Glomerular endothelial cell (primary cell): ENCODE data around the gene ATP1A2. TPM values are rescaled to one million over a fixed set of nuclear protein-coding genes. Genes with fewer than 3 reads are reported as not detected.

Experiments used
- DNase-seq: peaks from one replicate; pipeline ENCODE4 v3.0.0-alpha.2; 2011; ENCODE audit warnings: low read depth, low spot score; ENCODE audit errors: extremely low read depth
- total RNA-seq: library from RNA; depleted of rRNA; stranded (reverse); fragments of >200 nt; gene quantifications from 2 replicates; pipeline ENCODE4 v1.2.3, GENCODE V29; 2015

ATP1A2 gene
- total RNA-seq, 1 donor from 2014 or later, result not detected

DNA sequence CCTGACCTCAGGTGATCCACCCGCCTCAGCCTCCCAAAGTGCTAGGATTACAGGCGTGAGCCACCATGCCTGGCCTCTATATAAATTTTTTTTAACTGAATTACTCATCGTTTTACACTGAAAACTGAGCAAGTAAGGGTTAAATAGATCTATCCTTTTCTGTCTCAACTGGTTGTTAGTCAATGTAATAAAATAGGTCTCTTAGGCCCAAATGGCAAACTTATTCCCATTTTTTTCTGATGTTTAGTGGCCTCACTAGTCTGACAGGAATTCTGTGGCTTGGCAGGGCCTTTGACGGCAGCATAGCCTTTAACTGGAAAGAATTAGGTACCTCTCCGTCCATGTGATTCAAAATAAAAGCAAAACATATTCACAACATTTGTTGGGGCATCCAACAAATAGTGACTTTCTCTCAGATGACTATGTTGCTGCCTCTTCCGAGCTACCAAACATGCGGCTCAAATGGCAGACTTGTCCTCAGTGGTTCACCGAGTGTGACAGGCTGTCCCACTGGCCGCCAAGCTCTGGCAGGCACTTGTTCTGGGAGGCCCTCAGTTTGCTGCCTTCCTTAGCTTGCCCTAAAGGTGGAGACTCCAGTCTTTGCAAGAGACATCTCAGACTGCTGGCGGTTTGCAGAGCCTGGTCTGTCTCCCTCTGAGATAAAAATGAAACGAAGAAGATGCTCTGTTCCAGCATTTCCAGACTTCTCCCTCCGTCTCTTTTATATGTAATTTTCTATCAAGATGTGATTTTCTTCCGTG is 53.2 kb downstream of the ATP1A2 start:
- no peak for DNase-seq

DNA sequence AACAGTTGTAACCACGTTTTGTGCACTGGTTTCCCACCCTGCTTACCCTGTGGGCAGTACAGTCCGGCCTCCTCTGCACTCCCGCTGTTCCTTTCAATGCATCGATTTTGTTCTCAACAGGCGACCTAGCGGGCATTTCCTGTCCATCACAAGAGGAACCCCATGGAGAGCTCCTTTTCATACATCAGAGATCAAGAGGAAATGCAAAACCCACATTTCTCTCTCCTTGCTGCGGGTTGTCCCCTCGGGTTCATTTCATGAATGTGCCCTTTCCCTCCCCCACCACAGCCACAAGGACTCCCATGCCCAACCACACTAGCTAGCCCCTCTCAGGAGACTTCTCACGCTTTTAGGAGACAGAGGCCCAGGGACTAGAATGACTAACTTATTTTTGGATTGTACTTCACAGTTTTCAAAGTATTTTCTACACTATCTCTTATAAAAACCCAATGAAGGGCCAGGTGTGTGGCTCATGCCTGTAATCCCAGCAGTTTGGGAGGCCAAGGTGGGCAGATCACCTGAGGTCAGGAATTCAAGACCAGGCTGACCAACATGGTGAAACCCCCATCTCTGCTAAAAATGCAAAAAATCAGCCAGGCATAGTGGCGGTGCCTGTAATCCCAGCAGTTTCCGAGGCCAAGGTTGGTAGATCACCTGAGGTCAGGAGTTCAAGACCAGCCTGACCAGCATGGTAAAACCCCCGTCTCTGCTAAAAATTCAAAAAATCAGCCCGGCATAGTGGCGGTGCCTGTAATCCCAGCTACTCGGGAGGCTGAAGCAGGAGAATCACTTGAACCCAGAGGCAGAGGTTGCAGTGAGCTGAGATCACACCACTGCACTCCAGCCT is 54.2 kb downstream of the ATP1A2 start:
- no peak for DNase-seq

DNA sequence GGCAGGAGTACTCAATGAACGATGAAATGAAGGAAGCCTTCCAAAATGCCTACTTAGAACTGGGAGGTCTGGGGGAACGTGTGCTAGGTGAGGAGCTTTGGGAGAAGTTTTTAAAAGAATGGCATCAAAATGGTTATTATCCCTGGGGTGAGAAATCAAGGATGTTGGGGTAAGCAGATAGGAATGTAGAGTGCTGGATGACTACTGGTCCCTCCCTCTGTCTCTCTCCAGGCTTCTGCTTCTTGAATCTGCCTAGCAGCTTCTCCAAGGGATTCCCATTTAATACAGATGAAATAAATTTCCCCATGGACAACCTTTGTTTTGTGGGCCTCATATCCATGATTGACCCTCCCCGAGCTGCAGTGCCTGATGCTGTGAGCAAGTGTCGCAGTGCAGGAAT is 55.8 kb downstream of the ATP1A2 start:
- no peak for DNase-seq

DNA sequence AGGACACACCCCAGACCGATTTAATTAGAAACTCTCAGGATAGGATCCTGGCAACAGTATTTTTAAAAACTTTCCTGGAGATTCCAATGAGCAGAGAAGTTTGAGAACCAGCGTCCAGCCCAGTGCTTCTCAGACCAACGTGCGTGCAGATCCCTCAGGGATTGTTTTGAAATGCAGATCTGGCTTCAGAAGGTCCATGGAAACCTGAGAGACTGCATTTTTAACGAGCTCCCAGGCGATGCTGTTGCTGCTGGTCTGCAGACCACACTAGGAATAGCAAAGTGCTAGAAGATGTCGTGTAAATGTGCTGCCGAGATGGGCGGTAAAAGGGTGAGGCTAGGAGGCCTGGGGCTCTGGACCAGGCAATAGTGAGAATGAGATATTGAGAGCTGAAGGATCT is 56.4 kb downstream of the ATP1A2 start:
- no peak for DNase-seq

DNA sequence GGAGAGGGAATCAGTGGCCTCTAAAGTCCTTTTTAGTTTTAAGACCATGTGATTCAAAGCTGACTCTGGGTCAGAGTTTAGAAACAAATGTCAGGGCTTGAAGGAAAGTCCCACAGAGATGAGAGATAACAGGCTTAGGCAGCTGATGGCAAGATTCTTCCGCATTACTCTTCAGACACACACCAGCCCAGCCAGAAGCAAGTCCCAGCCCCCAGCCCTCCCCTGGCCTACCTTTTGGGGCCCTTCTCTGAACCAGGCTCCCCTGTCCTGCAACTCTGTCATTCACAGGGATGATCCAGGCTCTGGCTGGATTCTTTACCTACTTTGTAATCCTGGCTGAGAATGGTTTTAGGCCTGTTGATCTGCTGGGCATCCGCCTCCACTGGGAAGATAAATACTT is 61.7 kb downstream of the ATP1A2 start:
- no peak for DNase-seq

DNA sequence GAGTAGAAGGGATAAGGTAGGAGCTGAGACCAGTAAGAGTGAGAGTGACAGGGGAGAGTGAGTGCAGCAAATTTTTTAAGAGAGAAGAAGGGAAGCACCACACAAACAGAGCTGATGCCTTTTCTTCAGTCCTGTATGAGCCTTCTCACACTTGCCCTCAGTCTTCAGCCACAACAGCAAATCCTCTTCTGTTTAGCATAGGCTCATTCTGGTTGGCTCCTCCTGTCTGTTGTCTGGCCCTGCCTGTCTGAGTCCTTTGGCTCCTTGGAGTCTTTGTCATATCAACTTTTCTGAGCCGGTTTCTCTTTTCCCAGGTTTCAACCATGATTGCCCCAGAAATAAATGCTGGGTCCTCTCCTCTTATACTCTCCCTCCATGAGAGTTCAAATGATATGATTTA is 62.1 kb downstream of the ATP1A2 start:
- no peak for DNase-seq

DNA sequence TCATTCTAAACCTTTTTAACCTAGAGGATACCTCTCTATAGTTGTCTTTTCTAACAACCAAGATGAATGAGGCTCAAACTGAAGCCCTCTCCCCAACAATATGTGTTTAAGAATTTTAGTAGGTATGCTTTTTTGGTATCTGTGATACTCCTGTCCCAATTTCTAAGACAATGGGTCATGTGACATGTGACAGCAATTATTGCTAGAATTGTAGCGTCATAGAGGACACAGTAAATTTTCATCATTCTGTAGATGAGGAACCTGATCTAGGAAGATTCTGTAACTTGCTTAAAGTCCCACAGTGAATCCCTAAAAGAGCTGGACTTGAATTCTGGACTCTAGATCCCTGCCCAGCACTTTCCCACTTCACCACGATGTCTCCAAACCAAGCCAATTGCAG is 63.2 kb downstream of the ATP1A2 start:
- DNase-seq, result no peak

DNA sequence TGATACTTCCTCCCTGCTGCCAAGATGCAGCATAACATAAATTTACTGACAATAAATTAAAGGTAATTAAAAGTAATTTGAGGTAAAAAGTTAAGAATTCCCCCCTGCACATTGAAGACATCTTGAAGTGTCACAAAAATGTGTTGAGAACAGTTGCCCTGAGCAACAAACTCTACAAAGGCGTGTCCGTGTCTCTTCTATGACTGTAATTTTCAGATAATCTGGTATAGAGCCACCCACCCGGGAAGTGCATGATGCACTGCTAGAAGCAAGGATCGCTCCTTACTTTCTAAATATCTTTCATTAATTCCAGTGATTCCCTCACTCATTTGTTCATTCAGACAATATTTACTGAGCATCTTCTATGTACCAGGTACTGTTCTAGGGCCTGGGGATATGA is 63.8 kb downstream of the ATP1A2 start:
- DNase-seq, result no peak

DNA sequence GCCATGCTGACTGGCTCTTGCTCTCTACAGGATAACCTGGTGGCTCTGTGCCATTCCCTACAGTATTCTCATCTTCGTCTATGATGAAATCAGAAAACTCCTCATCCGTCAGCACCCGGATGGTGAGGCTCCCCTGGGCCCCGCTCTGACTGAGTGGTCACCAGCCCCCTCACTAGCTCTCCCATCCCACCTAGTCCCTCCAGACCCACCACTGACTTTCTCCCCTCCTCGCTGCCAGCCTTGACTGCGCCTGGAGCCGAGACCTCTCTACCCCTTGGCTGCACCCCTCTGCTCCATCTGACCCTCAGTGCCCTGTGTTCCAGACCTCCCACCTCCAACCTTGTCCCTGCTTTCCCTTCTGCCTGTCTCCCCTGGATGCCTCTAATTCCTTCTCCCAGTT is 70.7 kb downstream of the ATP1A2 start:
- DNase-seq, result no peak

DNA sequence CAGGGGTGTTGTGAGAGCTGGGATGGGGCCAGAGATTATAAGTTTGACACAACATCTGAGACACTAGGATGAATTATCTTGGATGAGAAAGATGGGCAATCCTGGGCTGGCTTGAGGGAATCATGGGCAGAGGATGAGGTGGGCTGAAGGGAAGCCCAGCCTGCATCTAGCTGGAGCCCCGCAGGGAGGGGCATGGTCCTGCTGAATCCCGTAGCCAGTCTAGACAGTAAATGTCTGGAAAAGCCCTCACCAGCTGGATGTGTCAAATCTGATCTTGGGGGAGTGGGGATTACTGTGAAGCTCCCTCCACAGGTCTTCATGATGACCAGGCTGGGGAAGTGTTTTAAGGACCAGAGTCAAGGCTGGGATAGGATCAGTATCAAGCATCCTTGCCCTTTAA is 71.2 kb downstream of the ATP1A2 start:
- no peak for DNase-seq

DNA sequence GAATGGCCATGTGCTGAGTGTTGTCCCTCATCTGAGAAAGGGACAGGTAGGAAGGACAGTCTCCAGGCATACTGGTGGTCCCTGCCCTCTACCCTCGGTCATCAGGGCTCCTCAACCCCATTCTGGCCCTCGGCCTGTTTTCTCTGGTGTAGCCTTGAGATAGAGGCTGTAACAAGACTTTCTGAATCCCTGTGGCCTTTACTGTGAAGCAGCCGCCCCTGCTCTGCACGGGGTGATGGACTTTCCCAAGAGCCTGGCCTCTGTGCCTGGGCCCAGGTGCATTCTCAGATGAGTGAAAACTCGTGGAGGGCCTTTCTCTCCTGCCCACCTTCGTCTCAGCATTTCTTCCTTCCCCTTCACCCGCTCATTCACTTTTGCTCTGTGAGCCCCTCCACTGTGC is 71.8 kb downstream of the ATP1A2 start:
- no peak for DNase-seq

DNA sequence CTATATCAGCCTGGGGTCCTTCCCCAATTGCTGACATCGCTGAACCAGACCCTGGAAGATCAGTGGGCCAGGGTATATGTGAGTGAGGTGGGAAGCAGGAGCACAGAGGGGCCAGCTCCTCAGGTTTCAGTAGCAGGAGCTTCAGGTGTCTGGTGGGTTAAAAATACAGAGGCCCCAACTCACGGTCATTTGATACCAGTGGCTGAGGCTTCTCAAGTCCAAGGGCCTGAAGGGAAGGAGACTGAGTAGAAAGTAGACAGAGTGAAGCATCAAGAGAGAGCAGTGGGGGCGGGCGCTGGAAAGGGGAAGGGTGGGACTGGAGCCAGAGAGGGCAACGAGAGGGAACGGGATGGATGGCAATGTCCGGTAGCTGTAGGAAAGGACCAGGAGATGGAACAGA is 72.8 kb downstream of the ATP1A2 start:
- no peak for DNase-seq

DNA sequence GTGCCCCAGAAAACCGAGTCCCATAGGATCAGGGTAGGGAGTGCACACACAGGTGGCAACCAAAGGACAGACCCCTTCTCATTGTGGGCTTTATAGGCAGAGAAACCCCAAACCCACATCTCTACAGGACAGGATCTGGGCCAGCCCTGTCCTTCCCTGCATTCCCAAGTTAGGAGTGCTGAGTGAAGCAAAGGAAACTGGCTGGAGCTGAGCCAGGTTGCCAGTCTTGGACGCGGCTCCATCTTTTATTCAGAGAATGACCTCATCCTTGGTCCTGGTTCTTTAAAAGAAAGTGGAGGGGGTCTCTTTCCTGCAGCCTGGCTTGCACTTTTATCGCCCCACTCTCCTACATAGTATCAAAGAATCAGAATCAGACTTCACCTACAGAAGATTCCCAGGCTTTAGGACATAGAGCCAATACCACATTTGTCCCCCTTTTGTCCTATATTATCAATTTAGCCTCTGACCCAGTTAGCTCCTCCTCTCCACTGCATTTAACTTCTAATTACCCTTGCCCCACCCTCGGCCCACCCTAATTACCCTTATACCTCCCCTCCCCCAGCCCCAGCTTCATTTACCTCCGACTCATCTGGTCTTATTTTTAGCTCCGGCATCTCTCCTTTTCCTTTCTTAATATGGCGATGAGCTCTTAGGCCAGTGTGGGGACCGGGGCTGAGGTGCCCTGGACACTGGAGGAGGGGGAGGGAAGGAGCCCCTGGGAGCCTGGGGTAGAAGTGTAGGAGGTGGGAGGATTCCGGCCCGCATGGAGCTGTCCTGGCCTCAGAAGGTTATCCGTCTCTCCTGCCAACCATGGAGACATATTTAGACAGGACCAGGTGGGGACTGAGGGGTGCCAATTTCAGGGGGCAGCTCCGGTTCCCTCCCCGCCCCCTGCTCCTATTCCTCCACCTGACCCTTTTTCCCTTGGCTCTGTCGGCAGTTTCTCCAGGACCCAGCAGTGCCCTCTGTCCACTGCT is 74.4 kb downstream of the ATP1A2 start, which contains the start of gene CASQ1:
CASQ1 (plus strand) TSS at position 927 of the 977 bp plus-strand sequence. CDS start 177 bp downstream, outside the sequence.
- DNase-seq, result no peak

DNA sequence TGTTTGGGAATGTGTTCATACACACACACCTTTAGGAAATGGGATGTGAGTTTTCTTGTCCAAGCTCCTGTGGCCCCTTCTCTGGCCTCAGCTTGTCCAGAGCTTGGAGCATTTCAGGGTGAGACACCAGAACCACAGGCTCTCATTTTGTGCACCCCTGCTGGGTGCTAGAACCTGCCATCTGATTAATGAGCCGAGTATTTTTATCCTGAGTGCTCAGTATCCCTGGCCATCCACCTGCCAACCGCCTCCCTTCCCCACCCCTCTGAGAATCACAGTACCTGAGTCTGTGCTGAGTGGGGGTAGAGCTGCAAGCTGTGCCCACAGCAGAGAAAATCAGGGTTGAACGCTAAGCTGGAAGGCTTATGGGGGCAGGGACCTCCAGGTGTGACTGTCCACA is 76.2 kb downstream of the ATP1A2 start:
- DNase-seq, result no peak

DNA sequence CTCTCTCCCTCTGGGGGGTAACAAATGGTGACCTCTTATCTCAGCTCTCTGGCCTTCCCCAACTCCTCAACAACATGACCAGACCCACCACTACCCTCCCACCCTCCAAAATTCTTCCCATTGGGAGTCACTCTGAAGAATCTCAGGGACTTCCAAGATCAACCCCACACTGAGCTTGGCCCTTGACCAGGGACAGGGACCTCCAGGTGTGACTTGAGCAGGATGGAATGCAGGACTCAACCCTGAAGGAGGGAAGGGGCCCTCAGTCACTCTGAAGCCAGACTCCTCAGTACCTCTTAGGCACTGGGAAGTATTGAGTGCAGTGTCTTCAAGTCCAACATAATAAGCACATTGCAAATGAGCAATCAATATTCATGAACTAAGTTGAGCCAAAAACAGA is 76.7 kb downstream of the ATP1A2 start:
- DNase-seq, result no peak

Other genes with a start within 250 kb of the ATP1A2 start
- 0.53 and 0.73 TPM in 2 replicates for gene CFAP45, start 215.6 kb upstream of the ATP1A2 start, total RNA-seq
- 715 and 718 TPM in 2 replicates for gene TAGLN2, start 190.3 kb upstream of the ATP1A2 start, total RNA-seq
- 0.05 and 0.06 TPM in 2 replicates for gene IGSF9, start 170.1 kb upstream of the ATP1A2 start, total RNA-seq
- not detected in 2 replicates for gene SLAMF9, start 161.5 kb upstream of the ATP1A2 start, total RNA-seq
- gene PIGM, start 83.8 kb upstream of the ATP1A2 start, total RNA-seq, result 2.5 and 3.2 TPM in 2 replicates
- not detected in 2 replicates for gene KCNJ10, start 45.6 kb upstream of the ATP1A2 start, total RNA-seq
- gene KCNJ9, start 34.2 kb upstream of the ATP1A2 start, total RNA-seq, result not detected in 2 replicates
- 16.4 and 18.4 TPM in 2 replicates for gene IGSF8, start 17.1 kb upstream of the ATP1A2 start, total RNA-seq
- not detected in 2 replicates for gene ATP1A4, start 35.8 kb downstream of the ATP1A2 start, total RNA-seq
- not detected in 2 replicates for gene CASQ1, start 74.8 kb downstream of the ATP1A2 start, total RNA-seq
- 141 and 206 TPM in 2 replicates for gene PEA15, start 89.6 kb downstream of the ATP1A2 start, total RNA-seq
- 59.4 and 84.9 TPM in 2 replicates for gene DCAF8, start 146.8 kb downstream of the ATP1A2 start, total RNA-seq
- 21.3 and 31.4 TPM in 2 replicates for gene PEX19, start 169.4 kb downstream of the ATP1A2 start, total RNA-seq
- 178 and 193 TPM in 2 replicates for gene COPA, start 227.5 kb downstream of the ATP1A2 start, total RNA-seq
- 141 and 156 TPM in 2 replicates for gene NCSTN, start 227.6 kb downstream of the ATP1A2 start, total RNA-seq